AG04449 (cell line): ENCODE measurements around the gene PGP.

ENCODE experiments used
- CTCF ChIA-PET: fragments of 350-600 bp; formaldehyde crosslinking; extraction: SDS; loops from one replicate; lab custom pipeline; 2021; ENCODE audit warnings: antibody characterized with exemption; lab: Yijun Ruan, JAX
- POLR2A ChIA-PET: fragments of 400-600, 350-600 bp; formaldehyde crosslinking; extraction: SDS; loops from one replicate; lab custom pipeline; 2020; ENCODE audit warnings: antibody characterized with exemption, inconsistent platforms; lab: Yijun Ruan, JAX
- DNase-seq: peaks from one replicate; pipeline ENCODE4 v3.0.0-alpha.2; 2010; ENCODE audit warnings: low read depth, low spot score
- H3K4me3 ChIP-seq: 2 replicates; pipeline ENCODE4 v1.5.1; 2011; ENCODE audit warnings: low read depth, mild to moderate bottlenecking, control low read depth, low read length
- CTCF ChIP-seq: IDR thresholded peaks from one replicate; pipeline ENCODE4 v1.5.1; 2011; ENCODE audit warnings: mild to moderate bottlenecking, moderate library complexity, low read length, control low read depth, inconsistent platforms; ENCODE audit not compliant: insufficient read depth; ENCODE audit errors: missing control alignments

PGP gene

GRCh38 chr16:2184346-2184745, 30.3 kb downstream of the PGP start:
- CTCF ChIA-PET: interaction anchor here (1.4 kb wide), 1 partner anchor 10 kb away, joined by 3 read pairs; no protein-coding TSS in a partner anchor
- H3K4me3 ChIP-seq: no peak overlapping the region
- POLR2A ChIA-PET: no interaction called here
- no peak for TF ChIP-seq CTCF
- DNase-seq: no peak

DNA sequence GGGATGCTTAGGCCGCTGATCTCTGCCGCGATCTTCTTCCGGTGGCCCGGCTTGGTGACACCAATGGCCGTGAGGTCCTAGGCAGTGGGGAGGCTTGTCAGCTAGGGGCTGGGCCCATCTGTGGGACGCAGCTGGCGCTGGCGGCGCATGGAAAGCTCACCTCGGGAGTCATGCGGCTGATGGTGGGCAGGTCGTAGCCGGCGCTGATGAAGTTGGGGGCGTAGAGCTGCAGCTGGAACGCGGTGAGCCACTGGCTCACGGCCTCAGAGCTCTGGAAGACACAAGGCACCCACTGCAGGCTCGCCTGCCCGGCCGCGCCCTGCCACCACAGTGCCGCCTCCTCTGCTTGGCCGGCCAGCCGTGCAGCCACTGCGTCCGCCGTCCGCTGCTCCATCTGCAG, 31.0 kb downstream of the PGP start:
- ChIA-PET CTCF (no interaction called here), POLR2A (interaction anchor here (0.9 kb wide), 1 partner anchor 29 kb away, joined by 3 read pairs; no protein-coding TSS in a partner anchor)
- H3K4me3 ChIP-seq: no peak overlapping the region
- TF ChIP-seq CTCF: no peak
- no peak for DNase-seq

GRCh38 chr16:2181952-2182351, 32.7 kb downstream of the PGP start:
- DNase-seq: no peak
- H3K4me3 ChIP-seq: no peak overlapping the region
- ChIA-PET POLR2A (no interaction called here), CTCF (no interaction called here)
- TF ChIP-seq CTCF: no peak

- no peak for DNase-seq
- POLR2A ChIA-PET: interaction anchor here (1.2 kb wide), 1 partner anchor 26 kb away, joined by 6 read pairs; the partner anchor contains the start of gene TRAF7
- TF ChIP-seq CTCF: no peak
- CTCF ChIA-PET: no interaction called here
- no peak overlapping the region for H3K4me3 ChIP-seq
Observed at GRCh38 chr16:2180962-2181923, 33.4 kb downstream of the PGP start.

DNA sequence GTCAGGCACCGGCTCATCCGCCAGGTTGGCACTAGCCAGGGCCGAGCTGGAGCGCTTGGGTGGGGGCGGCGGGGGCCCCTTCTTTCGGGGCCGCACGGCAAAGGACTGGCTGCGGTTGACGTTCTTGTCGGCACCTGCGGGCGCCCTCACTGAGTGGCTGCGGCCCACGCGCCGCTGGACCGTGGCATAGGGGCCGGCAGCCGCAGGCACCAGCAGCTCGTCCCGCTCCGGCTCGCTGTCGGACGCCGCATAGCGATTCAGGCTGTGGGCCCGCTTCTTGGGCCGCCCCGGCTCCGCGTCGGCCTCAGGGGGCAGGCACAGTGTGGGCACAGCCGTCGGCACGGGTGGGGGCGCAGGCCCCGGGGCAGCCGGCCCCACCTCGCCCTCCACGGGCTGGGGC, 34.2 kb downstream of the PGP start:
- no peak for DNase-seq
- no peak overlapping the region for H3K4me3 ChIP-seq
- ChIA-PET CTCF (no interaction called here), POLR2A (interaction anchor here (1.2 kb wide), 1 partner anchor 25 kb away, joined by 6 read pairs; the partner anchor contains the start of gene TRAF7)
- TF ChIP-seq CTCF: no peak

DNA sequence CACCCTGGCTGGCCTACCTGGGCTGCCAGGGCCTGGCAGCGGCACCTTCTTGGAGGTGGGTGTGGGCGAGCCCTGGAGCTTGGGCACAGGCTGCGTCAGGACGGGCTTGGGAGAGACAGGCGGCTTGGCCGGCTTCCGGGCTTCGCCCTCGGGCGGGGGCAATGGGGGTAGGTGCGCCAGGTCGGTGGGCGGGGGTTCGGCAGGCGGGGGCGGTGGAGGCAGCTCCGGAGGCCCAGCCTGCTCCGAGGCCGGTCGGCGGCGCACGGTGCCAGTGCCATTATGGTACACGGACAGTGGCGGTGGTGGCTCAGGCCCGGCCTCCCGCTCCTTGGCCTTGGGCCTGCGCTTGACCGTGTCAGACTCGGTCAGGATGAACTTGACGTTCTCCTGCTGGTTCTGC, 35.1 kb downstream of the PGP start:
- no peak for TF ChIP-seq CTCF
- POLR2A ChIA-PET: no interaction called here
- CTCF ChIA-PET: no interaction called here
- H3K4me3 ChIP-seq: no peak overlapping the region
- DNase-seq: no peak
